GM21367 (cell line): ENCODE data around the gene TSC22D1.
"Not testable (repeated sequence)": the region's sequence is repeated elsewhere in the genome, so short reads cannot be mapped to it uniquely, and the experiment has no call there.

ENCODE experiments used
- ATAC-seq: cut with Tn5 transposase; IDR thresholded peaks from one replicate; pipeline ENCODE4 v1.9.1; 2021; ENCODE audit not compliant: unreplicated experiment

TSC22D1 gene

DNA sequence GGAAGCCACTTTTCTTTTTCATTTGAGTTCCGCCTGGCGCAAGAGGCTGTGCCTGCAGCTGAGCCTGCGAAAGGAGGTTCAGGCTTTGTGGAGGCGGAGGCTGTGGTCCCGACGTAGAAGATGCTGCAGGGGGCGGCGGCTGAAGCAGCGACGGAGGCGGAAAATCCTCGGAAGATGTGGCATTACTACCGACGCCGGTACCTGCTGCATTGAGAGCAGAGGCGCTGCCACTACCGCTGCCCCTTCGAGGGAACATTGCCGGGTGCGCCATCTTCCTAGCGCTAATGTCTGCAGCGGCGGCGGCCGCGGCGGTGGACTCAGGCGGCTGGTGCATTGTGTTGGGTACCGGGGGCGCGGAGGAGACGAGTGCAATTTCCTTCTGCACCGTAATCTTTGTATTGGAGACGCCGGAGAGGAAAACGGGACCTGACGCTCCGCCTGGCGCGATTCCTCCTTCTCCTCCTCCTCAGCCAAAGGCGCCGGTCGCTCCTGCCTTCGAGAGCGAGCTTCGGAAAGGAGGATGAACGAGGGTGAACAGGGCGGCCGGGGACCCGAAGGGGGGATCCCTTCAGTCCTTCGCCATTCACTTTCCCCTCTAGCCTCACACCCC lies at the start of gene TSC22D1:
TSC22D1 (minus strand) TSS at position 590 of the 610 bp plus-strand sequence; CDS start at position 334, 256 bp downstream.
- no peak for ATAC-seq

DNA sequence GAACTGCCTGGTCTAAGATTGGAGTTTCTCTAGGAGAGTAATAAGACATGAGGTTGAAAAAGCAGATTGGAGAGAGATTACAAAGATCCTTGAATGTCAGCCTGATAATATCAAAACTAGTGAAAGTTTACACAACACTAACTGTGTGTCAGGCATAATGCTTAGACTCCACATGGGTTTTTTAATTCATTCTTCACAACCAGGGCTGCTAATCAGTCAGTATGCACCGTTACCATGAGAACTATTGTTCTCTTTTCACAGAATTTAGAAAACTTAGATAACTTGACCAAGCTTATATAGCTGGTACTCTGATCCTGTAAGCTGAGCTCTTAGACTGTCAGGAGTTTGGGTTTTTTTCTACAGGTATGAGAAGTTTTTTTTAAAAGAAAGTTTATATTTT lies 46.6 kb upstream of the TSC22D1 start:
- ATAC-seq, result no peak

DNA sequence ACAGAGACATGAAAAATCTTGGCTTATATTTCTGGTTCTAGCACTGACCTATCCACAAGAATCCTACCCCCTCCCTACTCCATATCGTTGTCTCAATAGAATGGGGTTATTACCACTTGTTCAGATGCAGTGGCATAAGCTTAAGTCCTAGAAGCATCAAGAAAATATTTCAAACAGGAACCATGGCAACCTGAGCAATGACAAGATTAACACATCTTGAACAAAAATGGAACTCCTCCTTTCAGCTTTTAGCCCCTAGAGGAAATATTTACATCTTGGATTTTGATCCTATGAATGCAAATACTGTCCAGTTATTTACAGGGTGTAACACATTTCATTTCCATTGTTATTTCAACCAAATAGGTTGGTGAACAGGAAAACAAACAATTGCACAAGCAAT lies 46.1 kb upstream of the TSC22D1 start:
- no peak for ATAC-seq

DNA sequence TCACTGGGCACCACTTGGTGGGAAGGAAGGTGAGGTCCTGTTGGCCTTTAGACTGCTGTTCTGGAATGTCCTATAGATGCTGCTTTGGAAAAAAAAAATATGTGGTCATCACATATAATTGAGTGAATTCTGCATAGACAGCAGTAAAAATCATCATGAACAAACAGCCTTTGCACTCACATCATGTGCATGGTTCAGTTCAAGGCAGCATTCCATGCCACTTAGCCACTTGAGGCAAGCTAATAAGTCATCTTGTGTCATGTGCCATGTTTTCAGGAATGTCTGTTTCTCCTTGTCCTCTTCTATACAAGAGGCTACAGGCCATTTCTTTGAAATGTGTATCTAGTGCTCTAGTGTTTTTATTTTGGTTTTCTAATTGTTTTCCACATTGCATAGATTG lies 43.9 kb upstream of the TSC22D1 start:
- no peak for ATAC-seq

DNA sequence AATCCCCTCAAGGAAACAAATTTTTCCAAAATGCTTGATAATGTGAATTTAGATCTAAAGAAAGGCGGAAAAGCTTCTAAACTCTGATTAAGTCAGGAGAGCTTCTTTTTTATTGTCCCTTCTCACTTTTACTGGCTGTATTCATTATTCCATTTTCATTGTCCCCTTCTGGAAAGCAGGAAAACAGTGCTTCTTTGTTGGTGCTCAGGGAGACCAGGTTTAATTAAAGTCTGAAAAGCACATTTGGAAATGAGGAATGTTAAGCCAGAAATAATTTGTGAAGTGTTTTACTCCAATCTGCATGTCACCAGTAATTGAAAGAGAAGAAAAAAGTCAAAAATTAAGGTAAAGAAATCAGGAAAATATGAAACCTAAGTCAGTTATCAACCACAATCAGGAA lies 43.5 kb upstream of the TSC22D1 start:
- ATAC-seq, result no peak

DNA sequence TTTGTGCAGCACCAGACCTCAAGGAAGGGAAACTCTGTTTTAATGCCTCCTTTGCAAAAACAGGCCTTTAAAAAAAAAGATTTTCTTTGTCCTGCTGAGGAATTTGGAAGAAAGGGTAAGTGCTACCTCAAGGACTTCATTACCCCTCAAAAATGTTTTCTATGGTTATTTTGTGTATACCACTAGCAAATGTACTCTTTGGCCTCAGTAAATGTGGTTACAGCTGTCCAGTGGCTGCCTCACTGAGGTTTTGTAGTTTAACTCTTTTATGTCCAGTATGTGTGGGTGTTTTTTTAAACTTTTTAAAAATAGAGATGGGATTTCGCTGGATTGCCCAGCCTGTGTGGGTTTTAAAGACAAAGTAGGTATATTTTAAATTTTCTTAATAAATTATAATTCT lies 42.2 kb upstream of the TSC22D1 start:
- no peak for ATAC-seq

DNA sequence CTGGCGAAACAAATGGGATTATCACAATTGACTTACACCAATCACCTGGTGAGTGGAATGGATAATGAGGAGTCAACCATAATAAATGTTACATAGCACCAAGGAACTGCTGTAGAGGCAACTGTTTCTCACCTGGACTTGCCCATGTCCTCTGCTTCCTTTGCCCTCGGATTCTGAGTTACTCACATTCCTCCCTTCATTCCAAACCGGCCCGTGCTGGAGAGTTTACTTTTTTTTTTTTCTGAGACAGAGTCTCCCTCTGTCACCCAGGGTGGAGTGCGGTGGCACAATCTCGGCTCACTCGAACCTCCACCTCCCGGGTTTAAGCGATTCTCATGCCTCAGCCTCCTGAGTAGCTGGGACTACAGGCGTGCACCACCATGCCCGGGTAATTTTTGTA lies 41.5 kb upstream of the TSC22D1 start:
- no peak for ATAC-seq

DNA sequence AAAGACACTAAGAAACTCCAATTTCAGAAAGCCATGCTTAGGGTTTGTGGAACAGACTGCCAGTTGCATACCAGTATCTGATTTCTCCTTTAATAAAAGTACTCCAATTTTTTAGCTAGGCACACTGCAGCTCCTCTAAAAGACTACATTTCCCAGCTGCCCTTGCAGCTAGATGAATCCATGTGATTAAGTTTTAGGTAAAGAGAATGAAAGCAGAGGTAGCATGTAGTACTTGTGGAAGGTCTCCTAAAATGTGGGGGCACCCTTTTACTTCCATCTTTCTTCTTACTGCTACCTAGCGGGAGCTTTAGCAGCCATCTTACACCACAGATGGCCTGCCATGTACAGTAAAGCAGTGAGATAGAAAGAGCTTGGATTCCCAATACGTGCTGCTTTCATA lies 33.0 kb upstream of the TSC22D1 start:
- no peak for ATAC-seq

DNA sequence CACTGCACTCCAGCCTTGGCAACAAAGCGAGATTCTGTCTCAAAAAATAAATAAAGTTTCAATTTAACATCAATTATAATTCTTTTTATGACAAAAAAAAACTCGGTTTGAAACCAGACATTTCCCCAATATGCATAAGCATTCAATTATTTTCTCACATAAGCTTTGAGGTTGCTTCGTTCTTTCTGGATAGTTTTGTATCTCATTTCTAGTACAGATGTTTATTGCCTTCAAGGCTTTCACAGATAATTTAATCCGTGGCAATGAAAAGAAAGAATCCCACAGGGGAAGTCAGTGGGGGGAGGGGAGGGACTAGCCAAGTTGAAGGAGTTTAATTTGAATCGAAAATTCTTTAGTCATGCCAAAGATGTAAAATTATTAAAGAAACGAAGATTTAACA lies 29.6 kb upstream of the TSC22D1 start:
- no peak for ATAC-seq

DNA sequence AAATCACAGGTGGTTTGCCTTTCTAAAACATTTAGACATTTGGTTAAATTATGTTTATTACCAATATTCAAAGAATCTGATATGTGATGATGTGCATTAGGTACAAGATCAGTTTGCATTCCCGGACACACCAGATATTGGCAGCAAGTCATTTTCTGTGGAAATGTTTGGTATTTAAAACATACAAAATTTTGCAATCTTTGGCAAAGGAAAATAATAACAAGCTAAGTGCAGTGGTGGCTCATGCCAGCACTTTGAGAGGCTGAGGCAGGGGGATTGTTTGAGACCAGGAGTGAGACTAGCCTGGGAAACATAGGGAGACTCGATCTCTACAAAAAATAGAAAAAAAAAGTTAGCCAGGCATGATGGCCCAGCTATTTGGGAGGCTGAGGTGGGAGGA lies 29.1 kb upstream of the TSC22D1 start:
- no peak for ATAC-seq

DNA sequence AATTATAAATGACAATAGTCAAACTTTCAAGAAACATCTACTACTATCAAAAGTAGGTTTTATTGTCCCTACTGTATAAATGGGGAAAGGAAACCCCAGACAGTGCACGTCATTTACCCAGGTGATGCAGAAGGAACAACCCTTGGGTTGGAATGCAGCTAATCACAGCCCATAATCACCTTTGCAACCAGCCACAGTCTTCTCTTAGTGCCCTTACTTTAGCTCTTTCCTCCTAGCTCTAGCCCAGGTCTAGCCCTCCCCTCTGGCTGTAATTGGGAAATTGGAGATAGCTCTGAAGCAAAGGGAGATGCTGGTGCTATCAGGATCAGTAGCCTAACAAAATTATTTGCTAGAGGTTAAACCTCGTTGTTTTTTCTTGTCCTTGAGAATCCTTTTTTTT lies 25.5 kb upstream of the TSC22D1 start:
- no peak for ATAC-seq

DNA sequence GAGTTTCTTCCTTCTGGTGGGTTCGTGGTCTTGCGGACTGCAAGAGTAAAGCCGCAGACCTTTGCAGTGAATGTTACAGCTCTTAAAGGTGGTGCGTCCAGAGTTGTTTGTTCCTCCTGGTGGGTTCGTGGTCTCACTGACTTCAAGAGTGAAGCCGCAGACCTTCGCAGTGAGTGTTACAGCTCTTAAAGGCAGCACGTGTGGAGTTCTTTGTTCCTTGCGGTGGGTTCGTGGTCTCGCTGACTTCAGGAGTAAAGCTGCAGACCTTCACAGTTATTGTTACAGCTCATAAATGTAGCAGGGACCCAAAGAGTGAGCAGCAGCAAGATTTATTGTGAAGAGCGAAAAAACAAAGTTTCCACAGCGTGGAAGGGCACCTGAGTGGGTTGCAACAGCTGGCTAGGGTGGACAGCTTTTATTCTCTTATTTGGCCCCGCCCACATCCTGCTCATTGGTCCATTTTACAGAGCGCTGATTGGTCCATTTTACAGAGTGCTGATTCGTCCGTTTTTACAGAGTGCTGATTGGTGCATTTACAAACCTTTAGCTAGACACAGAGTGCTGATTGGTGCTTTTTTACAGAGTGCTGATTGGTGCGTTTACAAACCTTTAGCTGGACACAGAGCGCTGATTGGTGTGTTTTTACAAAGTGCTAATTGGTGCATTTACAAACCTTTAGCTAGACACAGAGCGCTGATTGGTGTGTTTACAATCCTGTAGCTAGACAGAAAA lies 17.9 kb upstream of the TSC22D1 start:
- ATAC-seq, result not testable (repeated sequence)

DNA sequence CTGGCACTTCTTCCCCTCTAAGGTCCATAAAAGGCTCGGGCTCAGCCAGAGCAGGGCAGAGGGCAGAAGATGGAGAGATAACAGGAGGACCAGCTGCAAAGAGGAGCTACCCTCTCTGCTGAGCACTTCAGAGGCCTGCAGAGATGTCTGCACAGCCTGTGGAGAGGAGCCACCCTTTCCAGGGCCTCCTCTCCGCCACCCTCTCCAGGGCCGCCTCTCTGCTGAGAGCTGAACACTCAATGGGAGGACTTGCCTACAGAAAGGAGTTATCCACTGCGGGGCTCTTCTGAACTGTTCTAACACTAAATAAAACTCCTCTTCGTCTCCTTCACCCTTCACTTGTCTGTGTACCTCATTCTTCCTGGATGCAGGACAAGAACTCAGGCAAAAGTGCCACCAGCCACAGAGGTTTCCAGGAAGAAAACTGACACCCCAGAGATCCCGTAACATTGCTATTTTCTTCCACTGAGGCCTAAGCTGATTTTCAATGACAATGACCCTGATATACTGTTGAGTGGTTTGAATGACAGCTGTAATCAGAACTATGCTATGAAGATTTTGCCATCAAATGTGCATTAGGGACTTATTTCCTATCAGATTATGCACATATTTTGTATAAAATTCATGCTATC lies 16.2 kb upstream of the TSC22D1 start:
- no peak for ATAC-seq

DNA sequence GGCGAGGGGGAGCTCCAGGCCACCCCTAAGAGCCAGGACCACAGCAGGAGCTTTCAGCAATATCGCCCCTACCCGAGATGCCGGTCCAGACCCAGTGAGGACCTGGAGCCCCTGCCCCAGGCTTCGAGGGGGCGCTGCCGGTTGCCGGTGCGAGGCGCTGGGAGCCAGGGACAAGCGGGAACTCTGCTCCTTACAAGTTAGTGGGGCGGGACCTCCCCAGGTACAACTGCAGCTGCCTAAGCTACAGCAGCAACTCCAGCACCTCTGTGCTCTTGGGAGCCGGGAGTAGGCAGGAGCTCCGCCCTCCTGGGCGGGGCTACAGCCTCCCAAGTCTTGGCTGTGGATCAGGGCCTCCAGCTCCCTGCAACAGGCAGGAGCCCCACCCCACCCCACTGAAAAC lies 15.2 kb upstream of the TSC22D1 start:
- no peak for ATAC-seq

DNA sequence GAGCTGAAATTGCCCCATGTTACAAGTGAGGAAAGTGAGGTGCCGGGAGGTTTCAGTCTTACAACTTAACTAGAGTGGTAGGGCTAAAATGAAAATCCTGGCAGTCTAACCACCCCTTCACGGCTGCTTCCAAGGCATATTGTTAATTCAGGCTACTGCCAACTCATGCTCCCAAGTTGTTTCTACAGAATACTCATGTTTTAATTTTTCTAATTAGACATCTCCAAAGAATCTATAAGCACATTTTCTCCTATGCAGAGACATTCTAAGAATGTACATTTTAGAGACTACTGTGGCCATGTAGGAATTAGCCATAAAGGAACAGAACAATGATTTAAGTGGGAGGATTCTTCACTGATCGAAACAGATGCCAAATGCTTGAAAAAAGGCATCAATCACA lies 7.0 kb upstream of the TSC22D1 start:
- ATAC-seq, result no peak

DNA sequence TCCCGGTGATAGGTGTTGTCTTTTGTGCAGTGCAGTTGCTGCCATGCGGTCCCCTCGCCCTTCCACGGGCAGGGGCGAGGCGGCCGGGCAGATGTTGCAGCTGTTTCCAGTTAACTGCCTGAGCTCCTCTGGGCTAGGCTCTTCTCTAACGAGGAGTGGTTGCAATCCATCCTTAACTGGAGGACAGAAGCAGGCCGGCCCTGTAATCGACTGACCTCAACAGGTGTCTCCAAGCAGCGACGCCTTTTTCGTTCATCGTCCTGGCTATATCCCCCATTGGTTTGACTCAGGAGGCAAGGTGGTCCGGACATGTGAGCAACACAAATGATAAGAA lies 1.9 kb upstream of the TSC22D1 start:
- no peak for ATAC-seq

DNA sequence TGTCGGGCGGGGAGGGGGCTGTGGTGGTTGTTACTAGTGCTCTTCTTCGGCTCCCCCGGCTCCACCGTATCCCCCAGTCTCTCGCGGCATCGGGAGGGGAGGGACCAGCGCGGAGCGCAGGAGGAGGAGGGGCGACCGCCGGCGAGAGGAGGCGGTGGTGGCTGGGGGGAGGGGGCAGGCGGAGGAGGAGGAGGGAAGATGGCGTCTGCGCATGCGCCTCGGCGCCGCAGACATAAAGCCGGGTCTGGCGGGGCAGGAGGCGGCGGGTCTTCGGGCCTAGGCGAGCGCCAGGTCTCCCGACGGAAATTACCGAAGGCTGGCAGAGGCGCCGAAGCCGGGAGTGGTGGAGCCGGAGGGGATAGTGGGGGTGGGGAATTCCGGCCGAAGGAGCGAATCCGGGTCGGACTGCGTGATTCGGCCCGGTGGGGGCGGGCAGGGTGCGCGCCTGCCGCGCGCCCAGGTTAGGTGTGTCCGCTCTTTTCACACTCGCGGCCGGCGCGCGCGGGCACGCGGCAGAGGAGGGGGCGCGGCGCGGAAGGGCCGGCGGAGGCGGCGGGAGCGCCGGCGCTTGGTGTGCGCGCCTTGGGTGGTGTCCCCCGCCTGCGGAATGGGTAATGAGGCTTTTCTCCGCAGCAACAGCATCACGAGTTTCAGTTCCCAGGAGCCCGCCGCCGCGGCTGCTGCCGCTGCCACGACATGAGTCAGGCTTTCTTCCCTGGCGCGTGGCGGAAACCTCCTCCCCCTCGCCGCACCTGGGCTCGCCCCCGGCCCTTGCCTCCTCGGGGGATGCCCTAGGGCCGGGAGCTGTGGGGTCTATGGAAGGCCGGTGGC lies 1.3 kb upstream of the TSC22D1 start:
- ATAC-seq, result peak; percentile 50

DNA sequence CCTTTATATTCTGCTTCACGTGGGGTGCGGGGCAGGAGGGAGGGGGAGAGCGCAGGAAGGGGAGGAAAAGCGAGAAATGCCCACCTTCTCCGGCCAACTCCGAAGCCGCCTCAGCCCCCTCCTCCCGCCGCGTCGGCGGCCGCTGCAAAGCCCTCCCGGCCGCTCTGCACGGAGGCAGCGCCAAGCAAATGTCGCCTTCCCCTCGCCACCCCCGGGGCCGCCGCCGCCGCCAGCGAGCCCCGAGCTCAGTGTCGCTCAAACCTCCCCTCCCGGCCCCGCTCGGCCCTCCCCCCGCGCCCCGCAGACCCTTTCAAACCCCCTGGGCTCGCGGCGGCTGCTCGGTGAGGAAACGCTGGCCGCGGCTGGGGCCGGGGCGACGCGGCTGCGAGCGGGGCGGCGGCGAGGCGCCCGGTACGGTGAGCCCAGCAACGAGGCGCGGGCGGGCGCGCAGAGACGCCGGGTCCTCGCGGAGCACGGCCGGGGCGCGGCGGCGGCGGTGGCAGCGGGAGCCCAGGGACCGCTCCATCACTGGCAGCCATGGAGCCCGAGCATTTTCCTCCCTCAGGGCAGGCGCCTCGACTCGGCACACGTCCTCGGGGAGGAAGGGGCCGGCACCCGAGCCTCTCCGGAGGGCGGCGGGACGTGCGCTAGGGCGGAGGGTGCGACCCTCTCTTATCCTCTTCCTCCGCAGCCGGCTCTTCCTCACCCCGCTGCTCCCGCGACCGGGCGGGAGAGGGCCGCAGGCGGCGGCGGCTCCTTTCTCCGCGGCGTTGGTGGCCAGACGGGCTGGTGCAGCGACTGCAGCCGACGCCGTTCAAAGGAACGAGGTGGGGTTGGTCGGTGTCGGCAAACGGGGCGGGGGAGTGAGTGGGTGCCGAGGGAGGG lies 463 bp upstream of the TSC22D1 start:
- peak; percentile 15 for ATAC-seq

DNA sequence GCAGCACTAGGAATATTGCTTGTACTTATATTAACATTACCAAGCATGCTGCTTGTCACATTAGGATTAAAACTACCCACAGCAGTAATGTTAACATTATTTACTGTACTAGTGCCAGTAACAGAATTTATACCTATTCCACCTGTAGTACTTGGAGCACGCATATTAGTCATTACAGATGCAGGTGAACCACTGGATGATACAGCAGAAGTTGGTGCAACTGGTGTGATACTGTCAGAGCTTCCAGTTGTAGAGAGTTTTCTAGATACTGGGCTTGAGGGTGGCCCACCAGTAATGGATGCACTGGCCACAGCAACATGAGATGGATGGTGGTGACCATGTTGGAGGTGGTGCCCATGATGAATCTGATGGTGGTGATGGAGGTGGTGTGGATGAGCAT lies 1.1 kb downstream of the TSC22D1 start:
- ATAC-seq, result no peak

DNA sequence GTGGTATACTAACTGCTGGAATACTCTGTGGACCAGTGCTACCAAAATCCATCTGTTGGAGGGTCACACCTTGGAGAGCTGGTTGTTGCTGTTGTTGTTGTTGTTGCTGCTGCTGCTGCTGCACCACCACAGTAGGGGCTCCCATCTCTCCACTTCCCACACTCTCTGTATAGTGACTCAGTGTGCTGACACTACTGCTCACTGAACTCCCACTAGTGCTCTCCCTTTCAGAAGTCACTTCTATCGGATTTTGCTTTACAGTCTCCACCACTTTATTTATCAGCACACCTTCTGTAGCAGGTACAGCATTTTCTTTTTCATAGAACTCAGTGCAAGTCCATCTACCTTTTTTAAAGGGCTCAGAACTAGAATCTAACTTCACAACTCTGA lies 1.7 kb downstream of the TSC22D1 start:
- ATAC-seq, result no peak
